HEK293 (cell line): Measurements from ENCODE around the gene ZFX.

Source experiments
- BCL6B ChIP-seq: fragments of 450-650 bp; formaldehyde crosslinking; IDR thresholded peaks from 2 replicates; pipeline ENCODE4 v1.5.1; 2017; ENCODE audit warnings: missing biosample characterization, missing genetic modification characterization
- CTCF ChIP-seq: fragments of 450-650 bp; formaldehyde crosslinking; IDR thresholded peaks from 2 replicates; pipeline ENCODE4 v1.5.1; 2016; ENCODE audit warnings: missing biosample characterization, missing genetic modification characterization
- KLF7 ChIP-seq: fragments of 450-650 bp; formaldehyde crosslinking; IDR thresholded peaks from 2 replicates; pipeline ENCODE4 v1.5.1; 2016; ENCODE audit warnings: missing biosample characterization, missing genetic modification characterization, borderline replicate concordance
- OSR2 ChIP-seq: fragments of 450-650 bp; formaldehyde crosslinking; IDR thresholded peaks from 2 replicates; pipeline ENCODE4 v1.5.1; 2016; ENCODE audit warnings: missing biosample characterization, missing genetic modification characterization
- PBX3 ChIP-seq: sonication (generic); formaldehyde crosslinking; IDR thresholded peaks from 2 replicates; pipeline ENCODE4 v1.8.1; 2022; ENCODE audit warnings: mild to moderate bottlenecking, moderate library complexity, missing genetic modification reagents
- SP2 ChIP-seq: fragments of 450-650 bp; formaldehyde crosslinking; IDR thresholded peaks from 2 replicates; pipeline ENCODE4 v1.5.1; 2016; ENCODE audit warnings: missing biosample characterization, missing genetic modification characterization
- WT1 ChIP-seq: fragments of 450-650 bp; formaldehyde crosslinking; IDR thresholded peaks from 2 replicates; pipeline ENCODE4 v1.5.1; 2016; ENCODE audit warnings: missing biosample characterization, missing genetic modification characterization
- ZBTB1 ChIP-seq: fragments of 450-650 bp; formaldehyde crosslinking; IDR thresholded peaks from 2 replicates; pipeline ENCODE4 v1.5.1; 2016; ENCODE audit warnings: missing biosample characterization, missing genetic modification characterization
- ZFP69B ChIP-seq: fragments of 450-650 bp; formaldehyde crosslinking; IDR thresholded peaks from 2 replicates; pipeline ENCODE4 v1.5.1; 2016; ENCODE audit warnings: missing biosample characterization, missing genetic modification characterization
- ZNF10 ChIP-seq: fragments of 450-650 bp; formaldehyde crosslinking; IDR thresholded peaks from 2 replicates; pipeline ENCODE4 v1.5.1; 2017; ENCODE audit warnings: missing biosample characterization, missing genetic modification characterization
- ZNF112 ChIP-seq: fragments of 450-650 bp; formaldehyde crosslinking; IDR thresholded peaks from 2 replicates; pipeline ENCODE4 v1.5.0; 2017; ENCODE audit warnings: missing biosample characterization, missing genetic modification characterization
- ZNF174 ChIP-seq: fragments of 450-650 bp; formaldehyde crosslinking; IDR thresholded peaks from 2 replicates; pipeline ENCODE4 v1.5.0; 2017; ENCODE audit warnings: missing biosample characterization, mild to moderate bottlenecking, missing genetic modification characterization
- ZNF19 ChIP-seq: fragments of 450-650 bp; formaldehyde crosslinking; IDR thresholded peaks from 2 replicates; pipeline ENCODE4; 2016; ENCODE audit warnings: missing biosample characterization, missing genetic modification characterization, low read depth
- ZNF214 ChIP-seq: fragments of 450-650 bp; formaldehyde crosslinking; IDR thresholded peaks from 2 replicates; pipeline ENCODE4 v1.5.1; 2017; ENCODE audit warnings: missing biosample characterization, mild to moderate bottlenecking, missing genetic modification characterization, borderline replicate concordance
- ZNF26 ChIP-seq: fragments of 450-650 bp; formaldehyde crosslinking; IDR thresholded peaks from 2 replicates; pipeline ENCODE4 v1.5.1; 2016; ENCODE audit warnings: missing biosample characterization, missing genetic modification characterization
- ZNF292 ChIP-seq: fragments of 450-650 bp; formaldehyde crosslinking; IDR thresholded peaks from 2 replicates; pipeline ENCODE4 v1.5.1; 2016; ENCODE audit warnings: low read depth, missing biosample characterization, missing genetic modification characterization, borderline replicate concordance
- ZNF362 ChIP-seq: fragments of 450-650 bp; formaldehyde crosslinking; IDR thresholded peaks from 2 replicates; pipeline ENCODE4 v1.5.1; 2016; ENCODE audit warnings: missing biosample characterization, missing genetic modification characterization
- ZNF398 ChIP-seq: fragments of 450-650 bp; formaldehyde crosslinking; IDR thresholded peaks from 2 replicates; pipeline ENCODE4 v1.5.1; 2017; ENCODE audit warnings: missing biosample characterization, missing genetic modification characterization
- ZNF433 ChIP-seq: fragments of 450-650 bp; formaldehyde crosslinking; IDR thresholded peaks from 2 replicates; pipeline ENCODE4 v1.5.1; 2016; ENCODE audit warnings: missing biosample characterization, missing genetic modification characterization, low read depth
- ZNF513 ChIP-seq: fragments of 450-650 bp; IDR thresholded peaks from 2 replicates; pipeline ENCODE4 v1.5.1; 2018; ENCODE audit warnings: missing biosample characterization, missing genetic modification characterization
- ZNF639 ChIP-seq: fragments of 450-650 bp; formaldehyde crosslinking; IDR thresholded peaks from 2 replicates; pipeline ENCODE4 v1.5.1; 2016; ENCODE audit warnings: missing biosample characterization, missing genetic modification characterization
- ZNF658 ChIP-seq: fragments of 450-650 bp; formaldehyde crosslinking; IDR thresholded peaks from 2 replicates; pipeline ENCODE4; 2016; ENCODE audit warnings: missing biosample characterization, missing genetic modification characterization
- ZNF670 ChIP-seq: fragments of 450-650 bp; formaldehyde crosslinking; IDR thresholded peaks from 2 replicates; pipeline ENCODE4 v1.5.1; 2016; ENCODE audit warnings: missing biosample characterization, missing genetic modification characterization, low read depth
- ZNF704 ChIP-seq: fragments of 450-650 bp; formaldehyde crosslinking; IDR thresholded peaks from 2 replicates; pipeline ENCODE4 v1.5.1; 2016; ENCODE audit warnings: missing biosample characterization, missing genetic modification characterization
- ZNF777 ChIP-seq: fragments of 450-650 bp; formaldehyde crosslinking; IDR thresholded peaks from 2 replicates; pipeline ENCODE4 v1.5.1; 2017; ENCODE audit warnings: missing biosample characterization, missing genetic modification characterization, borderline replicate concordance
- ZNF791 ChIP-seq: fragments of 450-650 bp; formaldehyde crosslinking; IDR thresholded peaks from 2 replicates; pipeline ENCODE4 v1.5.1; 2016; ENCODE audit warnings: missing biosample characterization, missing genetic modification characterization

The ZFX gene

GRCh38 chrX:24153178-24153795 lies 3.8 kb downstream of the ZFX start (continued):
- TF ChIP-seq ZNF513 (tag by site-specific recombination) (peak; percentile 50; the same call in 1 of the 2 replicates), ZNF19 (no peak), ZNF26 (tag by site-specific recombination) (no peak), PBX3 (no peak), ZNF791 (tag by site-specific recombination) (no peak), ZNF658 (no peak), OSR2 (no peak), ZNF704 (tag by site-specific recombination) (no peak), ZNF433 (tag by site-specific recombination) (no peak), ZNF670 (tag by site-specific recombination) (no peak), ZNF777 (tag by site-specific recombination) (no peak), ZBTB1 (tag by site-specific recombination) (peak; percentile 33; the same call in 1 of the 2 replicates), ZNF10 (peak; percentile 83), ZNF292 (tag by site-specific recombination) (no peak), CTCF (tag by site-specific recombination) (no peak), WT1 (tag by site-specific recombination) (no peak), ZNF112 (tag by site-specific recombination) (no peak), ZNF214 (tag by site-specific recombination) (no peak), KLF7 (tag by site-specific recombination) (no peak), ZNF174 (tag by site-specific recombination) (no peak), ZFP69B (tag by site-specific recombination) (no peak), ZNF362 (tag by site-specific recombination) (no peak), BCL6B (tag by site-specific recombination) (no peak), ZNF639 (tag by site-specific recombination) (no peak), ZNF398 (peak; percentile 37; the same call in 1 of the 2 replicates), SP2 (tag by site-specific recombination) (0 out of 2 replicates have a peak, but pooled peaks have one; percentile 17)
